GM12878 (cell line): ENCODE data around the gene INO80B.

Experiments used
- CREB1 ChIP-seq: IDR thresholded peaks from 2 replicates; pipeline ENCODE4 v1.6.1; 2012; ENCODE audit warnings: low read depth, mild to moderate bottlenecking, inconsistent platforms
- GABPA ChIP-seq: IDR thresholded peaks from 2 replicates; pipeline ENCODE4 v1.6.1; 2014; ENCODE audit warnings: antibody characterized with exemption, low read depth, mild to moderate bottlenecking, inconsistent platforms
- NR2C1 ChIP-seq: fragments of 450-650 bp; IDR thresholded peaks from 2 replicates; pipeline ENCODE4 v1.6.1; 2017; ENCODE audit warnings: antibody characterized with exemption, mild to moderate bottlenecking, moderate library complexity
- NRF1 ChIP-seq: conservative IDR thresholded peaks from 2 replicates; pipeline ENCODE4 v1.6.1; 2011; ENCODE audit warnings: mild to moderate bottlenecking, low read depth, low read length, improper control_type of control experiment
- POLR2A ChIP-seq: IDR thresholded peaks from 2 replicates; pipeline ENCODE4 v1.6.1; 2011; ENCODE audit warnings: low read depth, mild to moderate bottlenecking, low read length
- POLR2AphosphoS5 ChIP-seq: IDR thresholded peaks from 2 replicates; pipeline ENCODE4 v1.6.1; 2011; ENCODE audit warnings: mild to moderate bottlenecking, low read length, inconsistent platforms
- RFX5 ChIP-seq: IDR thresholded peaks from 2 replicates; pipeline ENCODE4 v1.6.1; 2011; ENCODE audit warnings: low read depth, low read length, improper control_type of control experiment
- ZZZ3 ChIP-seq: IDR thresholded peaks from 2 replicates; pipeline ENCODE4 v1.6.1; 2011; ENCODE audit warnings: low read depth; ENCODE audit not compliant: control insufficient read depth, insufficient read length
- TF ChIP-seq, protein P1 (sequence below): IDR thresholded peaks from 2 replicates; pipeline ENCODE4 v1.6.1; 2012; ENCODE audit warnings: low read depth, low read length, improper control_type of control experiment
- TF ChIP-seq, protein P2 (sequence below), 3 experiments: IDR thresholded peaks in 2 of 3; conservative IDR thresholded peaks in 1 of 3; 2 replicates each; pipeline ENCODE4 v1.5.1; 2011; ENCODE audit warnings: low read depth in 3 of 3, low read length in 3 of 3, mild to moderate bottlenecking in 3 of 3, control low read depth in 2 of 3, moderate library complexity in 2 of 3, inconsistent platforms in 1 of 3, mixed read lengths in 1 of 3; ENCODE audit not compliant: control insufficient read depth in 2 of 3, insufficient read depth in 1 of 3; ENCODE audit errors: extremely low read depth in 1 of 3
- TF ChIP-seq, protein P3 (sequence below): fragments of 450-650 bp; IDR thresholded peaks from 2 replicates; pipeline ENCODE4 v1.6.1; 2017; ENCODE audit warnings: mild to moderate bottlenecking, low read depth, inconsistent platforms; ENCODE audit not compliant: poor library complexity, severe bottlenecking

DNA sequence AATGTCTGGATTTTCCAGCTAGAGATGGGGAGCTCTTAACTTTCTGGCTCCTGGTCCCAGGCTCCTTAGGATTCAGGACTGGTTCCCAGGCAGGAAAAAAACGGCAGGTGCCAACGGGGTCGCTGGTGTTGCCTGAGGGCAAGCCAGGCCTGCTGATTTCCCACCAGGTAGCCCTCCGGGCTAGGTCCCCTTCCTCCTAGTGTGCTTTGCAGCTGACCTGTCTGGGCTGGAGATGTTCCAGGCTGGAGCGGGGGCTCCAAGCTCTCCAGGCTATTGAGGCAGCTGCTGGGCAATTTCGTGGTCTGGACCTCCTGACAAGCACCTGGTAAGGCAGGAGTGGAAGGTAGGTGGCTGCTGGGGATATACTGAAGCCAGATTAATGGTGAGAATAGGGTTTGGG is 19.6 kb downstream of the INO80B start:
- TF ChIP-seq, protein P1, sequence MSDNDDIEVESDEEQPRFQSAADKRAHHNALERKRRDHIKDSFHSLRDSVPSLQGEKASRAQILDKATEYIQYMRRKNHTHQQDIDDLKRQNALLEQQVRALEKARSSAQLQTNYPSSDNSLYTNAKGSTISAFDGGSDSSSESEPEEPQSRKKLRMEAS: no peak
- TF ChIP-seq POLR2A (no peak), POLR2AphosphoS5 (no peak), GABPA (no peak), NR2C1 (no peak), ZZZ3 (no peak), CREB1 (no peak), NRF1 (no peak), RFX5 (no peak)
- TF ChIP-seq, protein P2, sequence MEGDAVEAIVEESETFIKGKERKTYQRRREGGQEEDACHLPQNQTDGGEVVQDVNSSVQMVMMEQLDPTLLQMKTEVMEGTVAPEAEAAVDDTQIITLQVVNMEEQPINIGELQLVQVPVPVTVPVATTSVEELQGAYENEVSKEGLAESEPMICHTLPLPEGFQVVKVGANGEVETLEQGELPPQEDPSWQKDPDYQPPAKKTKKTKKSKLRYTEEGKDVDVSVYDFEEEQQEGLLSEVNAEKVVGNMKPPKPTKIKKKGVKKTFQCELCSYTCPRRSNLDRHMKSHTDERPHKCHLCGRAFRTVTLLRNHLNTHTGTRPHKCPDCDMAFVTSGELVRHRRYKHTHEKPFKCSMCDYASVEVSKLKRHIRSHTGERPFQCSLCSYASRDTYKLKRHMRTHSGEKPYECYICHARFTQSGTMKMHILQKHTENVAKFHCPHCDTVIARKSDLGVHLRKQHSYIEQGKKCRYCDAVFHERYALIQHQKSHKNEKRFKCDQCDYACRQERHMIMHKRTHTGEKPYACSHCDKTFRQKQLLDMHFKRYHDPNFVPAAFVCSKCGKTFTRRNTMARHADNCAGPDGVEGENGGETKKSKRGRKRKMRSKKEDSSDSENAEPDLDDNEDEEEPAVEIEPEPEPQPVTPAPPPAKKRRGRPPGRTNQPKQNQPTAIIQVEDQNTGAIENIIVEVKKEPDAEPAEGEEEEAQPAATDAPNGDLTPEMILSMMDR (IDR thresholded peaks at IDR 0.05 in 2 of 3, conservative IDR thresholded peaks at IDR 0.05 in 1 of 3; ENCODE audit: control insufficient read depth in 2 of 3, extremely low read depth in 1 of 3, insufficient read depth in 1 of 3, low read depth in 3 of 3, low read length in 3 of 3): no peak
- TF ChIP-seq, protein P3, sequence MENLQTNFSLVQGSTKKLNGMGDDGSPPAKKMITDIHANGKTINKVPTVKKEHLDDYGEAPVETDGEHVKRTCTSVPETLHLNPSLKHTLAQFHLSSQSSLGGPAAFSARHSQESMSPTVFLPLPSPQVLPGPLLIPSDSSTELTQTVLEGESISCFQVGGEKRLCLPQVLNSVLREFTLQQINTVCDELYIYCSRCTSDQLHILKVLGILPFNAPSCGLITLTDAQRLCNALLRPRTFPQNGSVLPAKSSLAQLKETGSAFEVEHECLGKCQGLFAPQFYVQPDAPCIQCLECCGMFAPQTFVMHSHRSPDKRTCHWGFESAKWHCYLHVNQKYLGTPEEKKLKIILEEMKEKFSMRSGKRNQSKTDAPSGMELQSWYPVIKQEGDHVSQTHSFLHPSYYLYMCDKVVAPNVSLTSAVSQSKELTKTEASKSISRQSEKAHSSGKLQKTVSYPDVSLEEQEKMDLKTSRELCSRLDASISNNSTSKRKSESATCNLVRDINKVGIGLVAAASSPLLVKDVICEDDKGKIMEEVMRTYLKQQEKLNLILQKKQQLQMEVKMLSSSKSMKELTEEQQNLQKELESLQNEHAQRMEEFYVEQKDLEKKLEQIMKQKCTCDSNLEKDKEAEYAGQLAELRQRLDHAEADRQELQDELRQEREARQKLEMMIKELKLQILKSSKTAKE: no peak
